Lung (tissue), 12 donors: ENCODE data around the gene TMCO2. TPM values are rescaled to one million over a fixed set of nuclear protein-coding genes. Genes with fewer than 3 reads are reported as not detected.

ENCODE experiments used
- ATAC-seq: fragments of 200-7000 bp; cut with Tn5 transposase; one replicate; pipeline ENCODE4 v1.9.1; 2020; ENCODE audit warnings: moderate number of reproducible peaks; ENCODE audit not compliant: insufficient read depth, low FRiP score
- DNase-seq, 3 donors: peaks; one replicate each; pipeline ENCODE4 v3.0.0-alpha.2; 2013 to 2017
- H3K27ac ChIP-seq, 2 donors: one replicate each; pipeline ENCODE4 v1.5.1; 2013; ENCODE audit warnings: mild to moderate bottlenecking in 2 of 2, moderate library complexity in 2 of 2, control low read depth in 1 of 2, inconsistent platforms in 1 of 2, low read depth in 1 of 2, low read length in 1 of 2
- H3K27me3 ChIP-seq, 3 donors: one replicate each; pipeline ENCODE4 v1.5.1; 2013; ENCODE audit warnings: low read length in 2 of 3; ENCODE audit not compliant: control insufficient read depth in 3 of 3, insufficient read depth in 3 of 3
- H3K36me3 ChIP-seq, 4 donors: one replicate each; pipeline ENCODE4 v1.5.1; 2013; ENCODE audit warnings: low read length in 4 of 4, mild to moderate bottlenecking in 1 of 4, moderate library complexity in 1 of 4; ENCODE audit not compliant: control insufficient read depth in 4 of 4, insufficient read depth in 4 of 4
- H3K4me1 ChIP-seq, 5 donors: one replicate each; pipeline ENCODE4 v1.5.1; 2013; ENCODE audit warnings: low read length in 5 of 5, mild to moderate bottlenecking in 2 of 5, moderate library complexity in 1 of 5; ENCODE audit not compliant: control insufficient read depth in 5 of 5, insufficient read depth in 5 of 5
- H3K4me3 ChIP-seq: one replicate; pipeline ENCODE4 v1.5.1; 2013; ENCODE audit warnings: mild to moderate bottlenecking, control low read depth, moderate library complexity
- H3K9ac ChIP-seq, 2 donors: one replicate each; pipeline ENCODE4 v1.5.1; 2013; ENCODE audit warnings: low read length in 2 of 2, control low read depth in 1 of 2; ENCODE audit not compliant: insufficient read depth in 1 of 2
- H3K9me3 ChIP-seq, 4 donors: one replicate each; pipeline ENCODE4 v1.5.1; 2013; ENCODE audit warnings: low read length in 3 of 4, mild to moderate bottlenecking in 1 of 4, moderate library complexity in 1 of 4; ENCODE audit not compliant: control insufficient read depth in 4 of 4, insufficient read depth in 3 of 4
- CTCF ChIP-seq: IDR thresholded peaks from 2 replicates; pipeline ENCODE4 v1.5.1; 2012; ENCODE audit warnings: mild to moderate bottlenecking; ENCODE audit errors: control extremely low read depth, extremely low read depth
- WGBS, 2 donors: extraction: QIAGEN DNeasy Blood & Tissue Kit; methylation state at CpG; one replicate each; pipeline ENCODE4 v1.1.7; 2013; 5-methylcytosine and 5-hydroxymethylcytosine counted together
- polyA plus RNA-seq, 2 donors: library from polyadenylated mRNA; stranded (reverse); fragments of 200-250 nt; gene quantifications; one replicate each; pipeline ENCODE4 v1.2.1, GENCODE V29; 2013
- total RNA-seq, 2 donors: library from RNA; depleted of rRNA in 1 of 2; stranded (reverse); fragments of >200 nt in 1 of 2; gene quantifications; one replicate each; pipeline ENCODE4 v1.2.1, GENCODE V29; 2014 to 2021
- donor health status: control.
- donor health status: control.
- donor health status: Bipolar disorder and iron deficiency.
- donor health status: healthy.
- donor health status: DM: yes; HTN: yes; CAD: no.

The TMCO2 gene
- total and polyA plus RNA-seq, 4 donors: not detected

GRCh38 chr1:40299366-40300248, 51.9 kb downstream of the TMCO2 start:
- Histone ChIP-seq H3K4me1 (no peaks in the 10 kb centered on the region), H3K27ac (no peak overlapping the region), H3K36me3 (peaks cover under 1 to 3% (median 2%) of the 10 kb centered on the region in 4 donors), H3K27me3 (no peaks in the 10 kb centered on the region), H3K4me3 (no peak overlapping the region), H3K9ac (no peak overlapping the region), H3K9me3 (peaks cover 0 to 4% (median 0%) of the 10 kb centered on the region in 4 donors)
- no peak for ATAC-seq
- DNase-seq: no peak
- no peak for TF ChIP-seq CTCF
- 50 to 61% methylated on average over 8 of the region's 8 CpGs for WGBS, 2 donors

- Histone ChIP-seq H3K27ac (no peak overlapping the region), H3K9ac (no peak overlapping the region), H3K36me3 (peaks cover 0 to 3% (median 0%) of the 10 kb centered on the region in 4 donors), H3K4me1 (no peaks in the 10 kb centered on the region), H3K9me3 (peaks cover 0 to 4% (median 0%) of the 10 kb centered on the region in 4 donors), H3K4me3 (no peak overlapping the region), H3K27me3 (no peaks in the 10 kb centered on the region)
- TF ChIP-seq CTCF: no peak
- ATAC-seq (no peak), DNase-seq (no peak)
- 80 to 82% methylated on average over 1 of the region's 1 CpG for WGBS, 2 donors
Measured at GRCh38 chr1:40300249-40300567, 52.5 kb downstream of the TMCO2 start.

GRCh38 chr1:40300651-40301050, 52.9 kb downstream of the TMCO2 start:
- 94% methylated on average over 9 of the region's 9 CpGs for WGBS, 2 donors
- no peak for ATAC-seq
- peaks cover 0 to 3% (median 0%) of the 10 kb centered on the region in 4 donors for H3K36me3 ChIP-seq
- TF ChIP-seq CTCF: no peak
- DNase-seq: no peak
- no peak overlapping the region for H3K9ac ChIP-seq
- H3K27me3 ChIP-seq: no peaks in the 10 kb centered on the region
- H3K4me1 ChIP-seq: no peaks in the 10 kb centered on the region
- peaks cover 0 to 4% (median 0%) of the 10 kb centered on the region in 4 donors for H3K9me3 ChIP-seq
- no peak overlapping the region for H3K27ac ChIP-seq
- H3K4me3 ChIP-seq: no peak overlapping the region

DNA sequence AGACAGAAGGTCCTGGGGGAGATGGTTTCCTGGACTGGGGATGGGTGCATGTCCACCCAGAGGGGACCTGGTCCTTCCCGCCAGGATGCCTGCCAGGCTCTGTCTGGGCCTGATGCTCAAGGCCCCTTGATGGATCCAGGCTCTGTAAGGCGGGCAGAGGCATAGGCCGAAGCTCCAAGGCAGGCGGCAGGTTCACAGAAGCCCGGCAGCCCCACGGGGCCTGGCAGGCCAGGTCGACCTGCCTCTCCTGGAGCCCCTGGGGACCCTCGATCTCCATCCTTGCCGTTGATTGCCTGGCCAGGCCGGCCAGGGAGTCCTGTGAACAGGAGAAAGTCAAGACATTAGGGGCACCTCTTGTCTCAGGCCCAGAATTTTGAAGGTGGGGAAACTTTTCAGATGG, 53.3 kb downstream of the TMCO2 start:
- WGBS, 2 donors: 92 to 97% methylated on average over 10 of the region's 10 CpGs
- Histone ChIP-seq H3K27me3 (no peaks in the 10 kb centered on the region), H3K36me3 (peaks cover 0 to 3% (median 0%) of the 10 kb centered on the region in 4 donors), H3K4me3 (no peak overlapping the region), H3K27ac (no peak overlapping the region), H3K9me3 (peaks cover 0 to 4% (median 0%) of the 10 kb centered on the region in 4 donors), H3K9ac (no peak overlapping the region), H3K4me1 (no peaks in the 10 kb centered on the region)
- DNase-seq: no peak
- TF ChIP-seq CTCF: no peak
- ATAC-seq: no peak
